Measurements from ENCODE around the gene NCKAP5. TPM values are rescaled to one million over a fixed set of nuclear protein-coding genes. Genes with fewer than 3 reads are reported as not detected.
A peak's percentile ranks its signal among the peaks of the same experiment; 100 is the strongest.

Gene NCKAP5
- total and polyA plus RNA-seq, 4 donors: 2.3 to 20.2 (median 8.1) TPM

DNA sequence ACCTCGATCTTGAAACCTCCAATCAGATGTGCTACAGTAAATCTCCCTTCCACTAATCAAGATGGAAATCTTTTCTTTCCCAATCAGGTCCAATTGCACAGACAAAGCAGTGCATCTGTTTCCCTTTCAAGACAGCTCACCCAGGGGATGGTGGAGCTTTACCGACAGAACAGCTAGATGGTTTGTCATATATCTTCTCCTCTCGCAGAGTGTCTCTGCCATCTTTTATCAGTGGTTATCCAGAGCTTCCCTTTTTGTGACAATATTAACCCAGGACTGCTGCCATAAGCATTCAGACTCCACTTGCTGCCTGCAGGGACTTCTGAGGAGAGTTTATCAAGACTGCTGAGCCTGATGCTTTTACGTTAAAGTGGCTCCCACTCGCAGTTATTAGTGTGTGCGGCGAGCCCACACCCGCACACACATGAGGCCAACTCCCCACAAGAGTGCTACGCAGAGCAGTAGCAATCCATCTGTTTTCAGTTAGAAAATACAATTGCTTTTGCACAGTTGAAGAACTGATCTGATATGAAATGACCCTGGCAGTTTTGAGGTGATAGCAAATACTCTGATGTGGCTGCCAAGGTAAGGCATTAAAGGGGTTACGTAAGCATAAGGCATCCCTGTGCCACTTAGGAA is 398.9 kb downstream of the NCKAP5 start:
- no peak for TF ChIP-seq CTCF (IDR thresholded peaks at IDR 0.05; ENCODE audit: control extremely low read depth, extremely low read depth)
- Histone ChIP-seq H3K9ac (ENCODE audit: insufficient read depth in 1 of 2, low read length in 2 of 2) (no peak overlapping the region), H3K27me3 (ENCODE audit: control insufficient read depth in 3 of 3, insufficient read depth in 3 of 3, low read length in 2 of 3) (no peaks in the 10 kb centered on the region), H3K27ac (ENCODE audit: low read depth in 1 of 2, low read length in 1 of 2) (no peak overlapping the region), H3K4me1 (ENCODE audit: control insufficient read depth in 5 of 5, insufficient read depth in 5 of 5, low read length in 5 of 5) (no peaks in the 10 kb centered on the region), H3K36me3 (ENCODE audit: control insufficient read depth in 4 of 4, insufficient read depth in 4 of 4, low read length in 4 of 4) (no peaks in the 10 kb centered on the region), H3K4me3 (no peak overlapping the region), H3K9me3 (ENCODE audit: control insufficient read depth in 4 of 4, insufficient read depth in 3 of 4, low read length in 3 of 4) (no peaks in the 10 kb centered on the region)
- WGBS, 2 donors: 66 to 69% methylated on average over 10 of the region's 10 CpGs
- DNase-seq (no peak), ATAC-seq (ENCODE audit: insufficient read depth, low FRiP score) (no peak)

DNA sequence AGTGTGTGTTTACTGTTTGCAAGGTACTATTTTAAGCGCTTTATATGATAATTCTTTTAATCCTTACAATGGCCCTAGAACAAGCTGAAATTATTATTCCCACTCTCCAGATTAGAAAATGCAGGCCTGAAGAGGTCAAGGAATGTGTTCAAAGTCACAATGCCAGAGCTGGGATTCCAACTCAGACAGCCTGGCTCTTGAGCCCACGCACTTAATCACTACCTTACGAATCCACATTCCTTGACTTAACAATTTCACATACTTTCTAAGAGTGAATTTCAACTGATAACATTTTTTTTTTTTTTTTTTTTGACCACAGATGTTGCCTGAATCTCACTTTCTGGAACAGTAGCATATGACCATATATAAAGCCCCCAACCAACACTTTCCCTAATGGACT is 400.3 kb downstream of the NCKAP5 start:
- DNase-seq (peak in 1 of 3 donors; percentile 8), ATAC-seq (ENCODE audit: insufficient read depth, low FRiP score) (no peak)
- WGBS, 2 donors: 80 to 86% methylated on average over 3 of the region's 3 CpGs
- Histone ChIP-seq H3K9ac (ENCODE audit: insufficient read depth in 1 of 2, low read length in 2 of 2) (no peak overlapping the region), H3K27me3 (ENCODE audit: control insufficient read depth in 3 of 3, insufficient read depth in 3 of 3, low read length in 2 of 3) (no peaks in the 10 kb centered on the region), H3K36me3 (ENCODE audit: control insufficient read depth in 4 of 4, insufficient read depth in 4 of 4, low read length in 4 of 4) (no peaks in the 10 kb centered on the region), H3K4me3 (no peak overlapping the region), H3K4me1 (ENCODE audit: control insufficient read depth in 5 of 5, insufficient read depth in 5 of 5, low read length in 5 of 5) (peaks cover 0 to 2% (median 0%) of the 10 kb centered on the region in 5 donors), H3K9me3 (ENCODE audit: control insufficient read depth in 4 of 4, insufficient read depth in 3 of 4, low read length in 3 of 4) (no peaks in the 10 kb centered on the region), H3K27ac (ENCODE audit: low read depth in 1 of 2, low read length in 1 of 2) (no peak overlapping the region)
- TF ChIP-seq CTCF (IDR thresholded peaks at IDR 0.05; ENCODE audit: control extremely low read depth, extremely low read depth): no peak

- Histone ChIP-seq H3K4me1 (ENCODE audit: control insufficient read depth in 5 of 5, insufficient read depth in 5 of 5, low read length in 5 of 5) (peaks cover 0 to 2% (median 0%) of the 10 kb centered on the region in 5 donors), H3K36me3 (ENCODE audit: control insufficient read depth in 4 of 4, insufficient read depth in 4 of 4, low read length in 4 of 4) (no peaks in the 10 kb centered on the region), H3K9me3 (ENCODE audit: control insufficient read depth in 4 of 4, insufficient read depth in 3 of 4, low read length in 3 of 4) (no peaks in the 10 kb centered on the region), H3K27me3 (ENCODE audit: control insufficient read depth in 3 of 3, insufficient read depth in 3 of 3, low read length in 2 of 3) (no peaks in the 10 kb centered on the region), H3K9ac (ENCODE audit: insufficient read depth in 1 of 2, low read length in 2 of 2) (no peak overlapping the region), H3K4me3 (no peak overlapping the region), H3K27ac (ENCODE audit: low read depth in 1 of 2, low read length in 1 of 2) (no peak overlapping the region)
- no peak for ATAC-seq (ENCODE audit: insufficient read depth, low FRiP score)
- WGBS, 2 donors: 88% methylated on average over 3 of the region's 3 CpGs
- no peak for TF ChIP-seq CTCF (IDR thresholded peaks at IDR 0.05; ENCODE audit: control extremely low read depth, extremely low read depth)
- DNase-seq: no peak
Observed at GRCh38 chr2:133167223-133167622, 401.0 kb downstream of the NCKAP5 start.

- Histone ChIP-seq H3K27me3 (ENCODE audit: control insufficient read depth in 3 of 3, insufficient read depth in 3 of 3, low read length in 2 of 3) (no peaks in the 10 kb centered on the region), H3K4me3 (no peak overlapping the region), H3K27ac (ENCODE audit: low read depth in 1 of 2, low read length in 1 of 2) (no peak overlapping the region), H3K9ac (ENCODE audit: insufficient read depth in 1 of 2, low read length in 2 of 2) (no peak overlapping the region), H3K9me3 (ENCODE audit: control insufficient read depth in 4 of 4, insufficient read depth in 3 of 4, low read length in 3 of 4) (no peaks in the 10 kb centered on the region), H3K4me1 (ENCODE audit: control insufficient read depth in 5 of 5, insufficient read depth in 5 of 5, low read length in 5 of 5) (peaks cover 0 to 2% (median 0%) of the 10 kb centered on the region in 5 donors), H3K36me3 (ENCODE audit: control insufficient read depth in 4 of 4, insufficient read depth in 4 of 4, low read length in 4 of 4) (no peaks in the 10 kb centered on the region)
- no peak for TF ChIP-seq CTCF (IDR thresholded peaks at IDR 0.05; ENCODE audit: control extremely low read depth, extremely low read depth)
- 76 to 82% methylated on average over 2 of the region's 2 CpGs for WGBS, 2 donors
- ATAC-seq (ENCODE audit: insufficient read depth, low FRiP score) (no peak), DNase-seq (no peak)
Observed at GRCh38 chr2:133166031-133166430, 402.2 kb downstream of the NCKAP5 start.

Measured in lung (tissue), 12 donors.